GM19468 (cell line): ENCODE data around the gene TMEM53.
A peak's percentile ranks its signal among the peaks of the same experiment; 100 is the strongest.

Experiments
- ATAC-seq: cut with Tn5 transposase; IDR thresholded peaks from one replicate; pipeline ENCODE4 v1.9.1; 2021; ENCODE audit warnings: mild to moderate bottlenecking, moderate library complexity, moderate number of reproducible peaks; ENCODE audit not compliant: unreplicated experiment; ENCODE audit errors: extremely low read depth

The TMEM53 gene

DNA sequence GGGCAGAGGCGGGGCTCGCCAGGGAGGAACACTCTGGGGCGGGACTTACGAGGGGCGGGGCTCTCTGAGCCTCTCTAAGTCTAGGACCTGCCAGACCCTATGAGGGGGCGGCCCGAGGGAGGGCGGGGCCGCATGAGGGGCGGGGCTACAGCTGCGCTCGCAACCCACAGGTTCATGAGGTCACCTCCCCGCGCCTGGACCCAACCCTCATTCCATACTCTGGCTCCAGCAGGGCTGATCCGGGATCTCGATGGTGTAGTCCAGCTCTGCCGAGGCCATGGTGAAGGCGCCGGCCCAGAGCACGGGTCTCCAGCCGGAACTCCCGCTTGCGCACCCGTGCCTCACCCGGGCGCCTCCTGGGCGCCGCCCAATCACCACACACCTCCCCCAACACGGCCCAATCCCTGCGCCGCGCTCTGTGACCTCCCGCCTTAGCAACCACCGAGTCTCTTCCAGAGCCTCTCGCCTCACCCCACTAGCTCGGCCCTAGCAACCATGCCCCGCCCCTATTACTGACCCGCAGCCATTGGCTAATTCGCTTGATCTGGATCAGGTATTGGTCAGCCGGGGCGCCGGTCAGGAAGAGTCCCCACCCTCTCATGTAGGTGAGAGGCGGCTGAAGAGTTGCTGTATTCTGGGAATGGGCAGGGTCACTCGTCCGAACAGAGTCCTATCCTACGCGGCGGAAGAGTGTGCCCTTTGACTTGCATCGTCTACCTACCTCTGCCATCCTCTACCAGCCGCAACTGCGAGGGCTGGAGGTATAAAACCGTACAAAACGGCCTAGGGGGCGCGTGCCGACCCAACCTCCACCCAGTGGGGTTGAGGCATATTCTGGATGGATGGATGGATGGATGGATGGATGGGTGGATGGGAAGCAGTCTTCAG, at the start of gene TMEM53, which contains the start of gene ARMH1:
TMEM53 (minus strand) TSS at position 369 of the 888 bp plus-strand sequence; CDS start at position 279, 90 bp downstream.
ARMH1 (plus strand) TSS at position 602 of the 888 bp plus-strand sequence. CDS start 14,984 bp downstream, outside the sequence.
- ATAC-seq, result peak; percentile 85

DNA sequence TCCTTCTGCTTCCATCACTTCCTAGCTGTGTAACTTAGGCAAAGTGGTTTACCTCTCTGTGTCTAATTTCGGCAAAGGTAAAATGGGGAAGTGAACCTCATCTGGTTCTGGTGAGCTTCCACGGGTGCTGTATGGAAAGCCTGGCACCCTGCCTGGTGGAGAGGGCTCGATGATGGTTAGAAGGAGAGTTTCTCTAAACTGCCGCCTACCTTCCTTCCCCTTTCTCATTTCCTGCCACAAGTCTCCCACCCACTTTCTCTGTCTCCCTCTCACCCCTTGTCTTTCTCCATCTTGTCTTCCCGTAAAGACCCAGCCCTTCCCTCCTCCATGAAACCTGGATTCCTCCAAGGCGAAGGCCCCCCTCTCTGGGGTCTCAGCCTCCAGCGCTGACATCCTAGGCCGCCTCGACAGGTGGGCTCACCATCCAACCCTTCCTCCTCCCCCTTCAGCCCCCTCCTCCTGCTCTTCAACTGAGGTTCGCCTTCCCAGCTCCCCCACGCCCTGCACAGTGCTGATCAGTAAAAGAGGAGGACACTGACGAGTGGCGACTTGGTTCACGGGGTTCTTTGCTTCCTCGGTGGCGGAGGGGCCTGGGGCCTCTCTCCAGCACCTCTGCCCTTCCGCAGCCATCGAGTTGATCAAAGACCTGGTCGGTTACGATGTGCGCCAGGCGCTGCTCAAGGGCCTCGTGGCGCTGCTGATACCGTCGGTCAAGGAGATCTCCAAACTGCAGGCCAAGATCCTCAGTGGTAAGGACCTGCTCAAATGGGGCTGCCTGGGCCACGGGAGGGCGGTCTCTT, 49.4 kb upstream of the TMEM53 start:
- ATAC-seq, result no peak

DNA sequence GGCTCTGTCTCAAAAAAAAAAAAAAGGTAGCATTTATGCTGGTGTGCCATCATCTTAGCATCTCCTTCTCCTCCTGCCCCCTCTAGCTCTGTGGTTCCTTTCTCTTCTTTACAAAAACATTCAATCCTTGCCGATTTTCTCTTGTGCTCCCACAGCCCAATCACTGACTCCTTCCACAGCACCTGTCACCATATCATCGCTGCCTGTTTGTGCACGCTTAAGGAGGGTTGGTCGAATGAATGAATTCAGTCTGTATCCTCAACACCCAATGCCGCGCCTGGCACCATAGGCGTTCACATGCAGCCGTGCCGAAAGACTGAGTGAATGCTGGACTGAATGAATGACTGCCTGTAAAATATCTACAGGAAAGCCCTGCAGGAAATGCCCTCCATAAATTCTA, 48.8 kb upstream of the TMEM53 start:
- no peak for ATAC-seq

GRCh38 chr1:44721485-44722361, 47.4 kb upstream of the TMEM53 start:
- peak; percentile 48 for ATAC-seq

DNA sequence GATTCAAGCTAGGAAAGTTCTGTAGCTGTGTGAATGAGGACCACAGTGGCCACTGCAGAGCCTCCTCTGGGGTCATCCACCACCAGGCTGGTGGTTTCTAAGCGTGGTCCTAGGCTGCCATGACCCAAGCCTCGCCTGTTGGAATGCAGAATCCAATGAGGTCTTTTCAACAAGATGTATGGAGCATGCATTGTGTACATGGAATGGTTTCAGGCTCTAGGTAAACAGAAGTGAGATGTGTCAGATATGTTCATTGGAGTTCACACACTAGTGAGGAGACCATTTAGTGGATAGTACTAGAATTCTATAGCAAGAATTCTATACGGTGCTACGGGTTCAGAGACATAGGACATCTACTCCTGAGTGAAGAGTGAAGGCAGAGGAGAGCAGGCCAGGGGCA, 46.0 kb upstream of the TMEM53 start:
- ATAC-seq, result no peak

DNA sequence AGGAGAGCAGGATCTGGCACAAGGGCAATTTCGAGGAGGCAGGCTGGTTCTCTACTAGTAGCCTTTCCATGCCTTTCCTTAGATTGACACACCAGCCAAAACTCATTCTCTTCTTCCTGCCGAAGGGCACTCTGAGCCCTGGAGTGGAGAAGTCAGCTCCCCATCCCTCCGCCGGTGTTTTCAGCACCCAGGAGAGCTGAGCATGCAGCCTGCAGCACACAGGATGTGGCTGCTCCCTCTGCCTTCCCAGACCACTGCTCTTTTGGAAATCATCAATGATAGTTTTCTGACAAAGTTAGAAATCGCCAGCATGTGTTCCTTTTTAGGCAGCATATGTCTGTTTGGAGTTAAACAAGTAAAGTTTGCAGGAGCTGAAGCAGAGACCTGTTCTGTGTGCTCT, 45.0 kb upstream of the TMEM53 start:
- no peak for ATAC-seq

- ATAC-seq, result no peak
Observed at GRCh38 chr1:44718091-44718490, 43.8 kb upstream of the TMEM53 start.

- no peak for ATAC-seq
Observed at GRCh38 chr1:44717653-44718052, 43.4 kb upstream of the TMEM53 start.

GRCh38 chr1:44717156-44717555, 42.9 kb upstream of the TMEM53 start:
- ATAC-seq, result no peak

DNA sequence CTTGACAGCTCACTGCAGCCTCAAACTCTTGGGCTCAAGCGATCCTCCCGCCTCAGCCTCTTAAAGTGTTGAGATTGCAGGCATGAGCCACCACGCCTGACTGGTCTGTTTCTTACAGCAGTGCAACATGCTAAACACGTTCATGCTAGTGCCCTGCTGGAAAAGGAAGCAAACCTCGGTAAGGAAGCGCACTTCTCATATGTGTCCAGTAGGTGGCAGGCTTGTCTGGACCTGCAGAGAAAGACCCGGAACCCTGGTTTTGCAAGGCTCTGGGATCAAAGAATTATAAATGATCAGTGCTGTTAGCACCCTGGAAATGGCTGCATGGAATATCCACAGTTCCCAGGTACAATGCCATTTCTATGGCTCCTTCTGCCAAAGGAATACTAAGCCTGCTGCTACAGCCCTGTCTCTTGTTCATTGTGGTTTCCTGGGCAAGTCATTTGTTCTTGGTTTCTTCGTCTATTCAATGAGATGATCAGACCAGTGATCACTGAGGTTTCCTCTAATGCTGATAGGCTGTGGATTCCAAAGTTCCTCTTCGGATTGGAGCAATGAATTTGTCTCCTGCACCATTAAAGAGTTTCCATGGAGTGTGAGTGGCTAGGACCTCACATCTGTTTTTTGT, 40.8 kb upstream of the TMEM53 start:
- no peak for ATAC-seq

GRCh38 chr1:44714532-44714931, 40.3 kb upstream of the TMEM53 start:
- ATAC-seq, result no peak

DNA sequence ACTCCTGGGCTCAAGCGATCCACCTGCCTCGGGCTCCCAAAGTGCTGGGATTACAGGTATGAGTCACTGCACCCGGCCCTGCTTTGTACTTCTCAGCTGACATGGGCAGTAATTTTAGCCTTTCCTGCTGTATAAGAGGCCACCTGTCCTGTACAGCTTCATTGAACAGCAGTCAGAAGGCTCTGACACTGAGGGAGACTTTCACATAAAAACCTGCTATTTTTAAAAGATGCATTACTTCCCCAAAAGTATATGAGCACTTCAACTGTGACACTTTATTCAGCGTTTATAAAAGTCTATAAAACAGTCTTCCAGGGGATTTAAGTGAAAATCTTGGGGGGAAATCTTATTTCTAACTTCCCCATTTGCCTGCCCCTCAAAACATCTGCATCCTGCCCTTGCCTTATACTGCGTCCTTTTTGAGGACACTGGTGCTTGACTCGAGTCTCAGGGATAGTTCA, 39.1 kb upstream of the TMEM53 start:
- ATAC-seq, result no peak

GRCh38 chr1:44707959-44708831, 33.9 kb upstream of the TMEM53 start:
- ATAC-seq, result no peak

DNA sequence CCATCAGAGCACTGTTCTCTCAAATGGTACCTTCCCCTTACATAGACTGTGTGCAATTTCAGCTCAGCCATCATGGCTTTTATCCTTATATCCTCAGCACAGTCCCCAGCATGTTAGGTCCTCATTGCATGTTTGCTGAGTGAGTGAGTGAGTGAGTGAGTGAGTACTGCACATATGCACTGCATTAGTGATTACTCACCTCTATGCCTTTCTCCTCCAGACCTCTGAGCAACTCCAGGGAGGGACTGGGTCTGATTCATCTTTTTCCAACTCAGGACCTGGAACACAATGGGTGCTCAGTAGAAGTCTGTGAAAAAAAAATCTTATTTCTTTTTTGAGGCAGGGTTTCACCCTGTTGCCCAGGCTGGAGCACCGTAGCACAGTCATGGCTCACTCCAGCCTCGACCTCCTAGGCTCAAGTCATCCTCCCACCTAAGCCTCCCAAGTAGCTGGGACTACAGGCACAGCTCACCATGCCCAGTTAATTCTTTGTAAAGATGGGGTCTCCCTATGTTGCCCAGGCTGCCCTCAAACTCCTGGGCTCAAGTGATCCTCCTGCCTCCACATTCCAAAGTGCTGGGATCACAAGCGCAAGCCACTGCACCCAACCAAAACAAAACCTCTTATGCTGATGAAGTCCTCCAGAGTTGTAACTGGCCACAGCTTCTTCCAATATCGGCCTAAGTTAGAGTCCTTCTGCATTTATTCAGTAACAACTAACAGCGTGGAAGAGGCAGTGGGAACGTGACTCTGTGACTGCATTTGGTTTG, 33.0 kb upstream of the TMEM53 start:
- no peak for ATAC-seq

DNA sequence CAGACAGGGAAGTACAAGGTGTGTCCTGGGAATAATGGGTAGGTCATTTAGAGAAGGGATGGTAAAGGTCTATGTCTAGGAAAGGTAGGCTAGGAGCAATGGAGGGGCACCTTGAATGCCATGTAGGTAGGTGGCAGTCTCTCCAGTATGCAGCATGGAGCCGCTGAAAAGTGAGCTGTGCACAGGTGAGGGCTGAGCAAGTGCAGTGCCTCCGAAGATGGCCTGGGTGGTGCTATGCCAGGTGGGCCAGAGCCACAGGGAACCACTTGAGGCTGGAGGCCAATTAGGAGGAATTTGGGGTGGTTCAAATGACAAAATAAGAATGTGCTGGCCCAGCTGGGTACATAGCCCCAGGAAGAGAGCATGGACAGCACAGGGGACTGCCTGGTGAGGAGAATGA, 31.7 kb upstream of the TMEM53 start:
- ATAC-seq, result no peak

DNA sequence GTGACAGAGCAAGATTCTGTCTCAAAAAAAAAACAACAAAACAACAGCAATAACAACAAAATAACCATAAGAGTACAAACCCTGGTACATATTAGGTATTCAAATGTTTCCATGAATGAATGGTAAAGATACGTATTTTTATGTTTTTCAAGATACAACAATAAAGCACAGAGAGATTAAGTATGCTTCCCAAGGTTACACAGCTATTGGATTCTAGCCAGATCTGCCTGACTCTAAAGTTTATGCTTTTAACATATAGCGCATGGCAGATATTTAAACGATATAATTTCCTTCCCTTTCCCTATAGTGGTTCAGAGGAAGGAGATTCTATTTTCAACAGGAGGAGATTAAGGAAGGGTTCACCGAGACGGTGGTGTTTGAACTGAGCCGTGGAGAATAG, 31.2 kb upstream of the TMEM53 start:
- no peak for ATAC-seq

GRCh38 chr1:44701141-44701573, 26.9 kb upstream of the TMEM53 start:
- ATAC-seq, result no peak

DNA sequence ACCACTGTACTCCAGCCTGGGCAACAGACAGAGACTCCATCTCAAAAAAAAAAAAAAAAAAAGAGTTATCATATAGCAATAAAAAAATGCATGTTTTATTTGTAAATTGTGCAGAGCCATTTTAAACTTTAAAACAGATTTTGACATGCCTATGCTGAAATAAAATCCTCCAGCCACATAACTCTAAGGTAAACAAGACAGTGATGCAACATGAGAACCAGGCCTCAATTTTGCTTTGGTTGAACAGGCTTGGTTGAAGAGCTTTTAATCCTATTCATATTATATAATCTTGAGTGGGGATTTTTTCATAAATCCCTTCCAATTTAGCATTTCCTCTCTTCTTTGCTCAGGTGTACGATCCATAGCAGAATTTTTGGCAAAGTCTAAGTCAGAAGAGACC, 26.3 kb upstream of the TMEM53 start:
- no peak for ATAC-seq
